GM18861 (cell line): Measurements from ENCODE around the gene RUNDC1.
"Not testable (repeated sequence)": the region's sequence is repeated elsewhere in the genome, so short reads cannot be mapped to it uniquely, and the experiment has no call there.

Experiments
- ATAC-seq: cut with Tn5 transposase; IDR thresholded peaks from one replicate; pipeline ENCODE4 v1.9.1; 2021; ENCODE audit not compliant: unreplicated experiment

RUNDC1 gene

DNA sequence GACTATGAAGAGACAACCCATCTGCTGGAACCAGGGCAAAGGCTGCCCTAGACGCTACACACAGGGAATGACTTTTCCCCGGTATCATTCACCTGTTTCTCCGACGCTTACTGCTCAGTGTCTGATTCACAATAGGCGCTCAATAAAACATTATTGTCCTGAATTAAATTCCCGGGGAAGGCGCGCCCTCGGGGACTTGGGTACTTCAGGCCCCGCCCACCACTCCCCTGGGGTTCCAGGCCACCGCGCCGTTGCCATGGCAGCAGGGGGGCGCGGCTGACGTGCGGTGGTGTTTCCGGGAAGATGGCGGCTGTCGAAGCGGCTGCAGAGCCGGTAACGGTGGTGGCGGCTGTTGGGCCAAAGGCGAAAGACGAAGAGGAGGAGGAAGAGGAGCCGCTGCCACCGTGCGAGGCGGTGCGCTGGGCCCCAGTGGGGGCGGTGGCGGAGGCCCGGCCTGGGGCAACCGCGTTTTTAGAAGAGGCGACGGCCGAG lies at the start of gene RUNDC1:
RUNDC1 (plus strand) TSS at position 292 of the 492 bp plus-strand sequence; CDS start at position 304, 12 bp downstream.
- ATAC-seq: peak; percentile 43

- no peak for ATAC-seq
Observed at GRCh38 chr17:42937712-42938596, 42.4 kb upstream of the RUNDC1 start.

DNA sequence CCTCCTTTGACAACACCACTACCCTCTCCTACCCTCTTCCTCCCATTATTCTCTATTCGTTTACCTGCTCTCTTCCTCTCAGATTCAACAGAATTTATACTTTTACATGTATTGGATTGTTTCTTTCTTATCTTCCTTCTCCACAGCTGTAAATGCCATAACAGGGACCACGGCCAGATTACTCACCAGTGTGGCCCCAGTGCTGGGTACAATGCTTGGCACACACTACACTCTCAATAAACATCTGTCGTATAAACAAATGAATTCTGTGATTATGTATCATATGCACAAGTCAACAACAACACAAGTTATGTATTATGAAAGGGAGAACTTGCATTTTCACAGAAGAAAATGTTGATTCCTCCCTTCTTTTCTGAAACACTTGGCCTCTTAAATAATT lies 36.2 kb upstream of the RUNDC1 start:
- no peak for ATAC-seq

DNA sequence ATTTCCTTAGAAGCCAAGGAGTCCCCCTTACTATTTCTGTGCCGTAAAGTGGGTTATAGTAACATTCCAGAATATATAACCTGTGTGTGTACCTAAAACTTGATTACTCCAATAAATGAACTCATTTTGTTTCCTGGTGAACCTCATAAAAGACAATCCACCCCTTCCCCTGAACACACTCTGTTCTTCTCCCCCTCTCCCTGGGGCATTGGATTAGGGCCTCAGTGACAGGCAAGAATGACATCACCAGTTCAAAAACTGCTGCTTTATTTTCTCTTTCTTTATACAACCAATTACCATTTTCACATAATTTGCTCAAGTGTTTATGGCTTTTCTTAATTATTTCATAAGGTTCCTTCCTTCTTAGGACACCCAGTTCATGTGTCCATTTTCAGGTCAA lies 33.6 kb upstream of the RUNDC1 start:
- no peak for ATAC-seq

- no peak for ATAC-seq
Observed at GRCh38 chr17:42950044-42950783, 30.2 kb upstream of the RUNDC1 start.

GRCh38 chr17:42953669-42954068 lies 26.7 kb upstream of the RUNDC1 start:
- no peak for ATAC-seq

DNA sequence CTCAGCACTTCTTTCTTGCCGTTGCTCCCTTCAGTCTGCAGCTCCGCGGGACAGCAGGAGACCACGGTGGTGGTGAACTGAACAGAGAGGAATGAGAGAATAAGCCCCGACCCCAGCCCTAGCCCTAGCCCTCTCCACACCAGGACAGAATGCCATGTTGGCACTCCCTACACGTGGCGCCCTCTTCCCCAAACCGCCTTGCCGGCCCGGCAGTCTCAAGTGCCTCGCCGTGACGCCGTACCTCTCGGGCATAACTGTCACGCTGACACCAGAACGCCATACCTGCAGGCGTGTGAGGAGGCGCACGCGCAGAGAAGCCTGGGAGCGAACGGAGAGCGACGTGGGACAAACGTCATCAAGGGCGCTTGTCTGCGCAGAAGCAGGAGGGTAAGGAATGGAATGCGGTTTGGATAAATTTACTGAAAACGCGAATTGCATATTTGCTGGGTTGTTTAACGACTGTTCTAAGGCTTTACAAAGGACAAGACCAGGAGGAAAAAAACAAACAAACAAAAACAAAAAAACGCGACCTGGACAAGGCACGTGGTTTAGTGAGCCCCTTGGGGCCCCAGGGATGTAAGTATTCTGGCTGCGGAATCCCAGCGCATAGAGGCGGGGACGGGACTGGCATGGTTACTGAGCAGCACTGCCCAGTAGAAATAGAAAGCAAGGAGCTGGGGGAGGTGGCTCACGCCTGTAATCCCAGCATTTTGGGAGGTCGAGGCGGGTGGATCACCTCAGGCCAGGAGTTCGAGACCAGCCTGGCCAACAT lies 16.0 kb upstream of the RUNDC1 start, which contains the start of gene AARSD1:
AARSD1 (minus strand) TSS at position 294 of the 772 bp plus-strand sequence; CDS start at position 280, 14 bp downstream.
- peak; percentile 77 for ATAC-seq

DNA sequence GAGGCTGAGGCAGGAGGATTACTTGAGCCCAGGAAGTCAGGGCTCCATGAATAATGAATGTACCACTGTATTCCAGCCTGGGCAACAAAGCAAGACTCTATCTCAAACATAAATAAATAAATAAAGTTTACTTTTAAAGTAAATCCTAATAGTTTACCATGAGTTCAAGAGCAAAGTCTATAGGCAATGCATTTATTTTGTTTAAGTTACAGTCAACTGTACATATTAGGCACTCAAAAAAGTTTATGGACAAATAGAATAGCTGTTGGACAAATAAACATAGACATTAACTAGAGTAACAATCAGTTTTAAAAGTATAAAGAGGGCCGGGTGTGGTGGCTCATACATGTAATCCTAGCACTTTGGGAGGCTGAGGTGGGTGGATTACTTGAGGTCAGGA lies 12.4 kb upstream of the RUNDC1 start:
- ATAC-seq: no peak

GRCh38 chr17:42969001-42969581 lies 11.3 kb upstream of the RUNDC1 start:
- no peak for ATAC-seq

- ATAC-seq: no peak
Observed at GRCh38 chr17:42971589-42971988, 8.8 kb upstream of the RUNDC1 start.

DNA sequence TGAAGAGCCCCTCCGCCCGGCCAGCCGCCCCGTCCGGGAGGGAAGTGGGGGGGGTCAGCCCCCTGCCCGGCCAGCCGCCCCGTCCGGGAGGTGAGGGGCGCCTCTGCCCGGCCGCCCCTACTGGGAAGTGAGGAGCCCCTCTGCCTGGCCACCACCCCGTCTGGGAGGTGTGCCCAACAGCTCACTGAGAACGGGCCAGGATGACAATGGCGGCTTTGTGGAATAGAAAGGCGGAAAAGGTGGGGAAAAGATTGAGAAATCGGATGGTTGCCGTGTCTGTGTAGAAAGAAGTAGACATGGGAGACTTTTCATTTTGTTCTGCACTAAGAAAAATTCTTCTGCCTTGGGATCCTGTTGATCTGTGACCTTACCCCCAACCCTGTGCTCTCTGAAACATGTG lies 7.0 kb upstream of the RUNDC1 start:
- not testable (repeated sequence) for ATAC-seq

DNA sequence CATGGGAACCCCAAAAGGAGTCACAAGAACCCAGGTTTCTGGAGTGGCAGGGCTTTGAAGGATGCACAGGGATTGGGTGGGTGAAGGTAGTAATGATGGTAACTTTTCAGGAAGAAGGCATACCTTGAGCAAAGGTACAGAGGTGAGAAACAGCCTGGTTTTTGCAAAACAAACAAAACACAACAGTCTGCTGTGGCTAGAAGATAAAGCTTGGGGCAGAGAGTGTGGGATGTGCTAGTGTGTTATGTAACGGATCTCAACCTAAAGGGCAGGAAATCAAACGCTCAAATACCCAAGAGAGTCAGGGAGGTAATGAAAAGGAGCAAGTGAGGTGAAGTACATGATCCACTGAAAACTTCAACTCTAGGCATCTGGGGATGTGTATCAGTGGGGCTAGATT lies 5.1 kb upstream of the RUNDC1 start:
- ATAC-seq: no peak

DNA sequence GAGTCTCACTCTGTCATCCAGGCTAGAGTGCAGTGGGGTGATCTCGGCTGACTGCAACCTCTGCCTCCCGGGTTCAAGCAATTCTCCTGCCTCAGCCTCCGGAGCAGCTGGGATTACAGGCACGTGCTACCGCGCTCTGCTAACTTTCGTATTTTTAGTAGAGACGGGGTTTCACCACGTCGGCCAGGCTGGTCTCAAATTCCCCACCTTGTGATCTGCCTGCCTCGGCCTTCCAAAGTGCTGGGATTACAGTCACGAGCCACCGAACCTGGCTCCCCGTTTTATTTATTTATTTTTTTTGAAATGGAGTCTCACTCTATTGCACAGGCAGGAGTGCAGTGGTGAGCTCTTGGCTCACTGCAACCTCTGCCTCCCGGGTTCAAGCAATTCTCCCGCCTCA lies 4.7 kb upstream of the RUNDC1 start:
- ATAC-seq: not testable (repeated sequence)

- no peak for ATAC-seq
Observed at GRCh38 chr17:42979511-42980273, 673 bp upstream of the RUNDC1 start, which contains the start of gene PTGES3L. PTGES3L (minus strand) TSS chr17:42980080; CDS start chr17:42980053, 27 bp downstream.

DNA sequence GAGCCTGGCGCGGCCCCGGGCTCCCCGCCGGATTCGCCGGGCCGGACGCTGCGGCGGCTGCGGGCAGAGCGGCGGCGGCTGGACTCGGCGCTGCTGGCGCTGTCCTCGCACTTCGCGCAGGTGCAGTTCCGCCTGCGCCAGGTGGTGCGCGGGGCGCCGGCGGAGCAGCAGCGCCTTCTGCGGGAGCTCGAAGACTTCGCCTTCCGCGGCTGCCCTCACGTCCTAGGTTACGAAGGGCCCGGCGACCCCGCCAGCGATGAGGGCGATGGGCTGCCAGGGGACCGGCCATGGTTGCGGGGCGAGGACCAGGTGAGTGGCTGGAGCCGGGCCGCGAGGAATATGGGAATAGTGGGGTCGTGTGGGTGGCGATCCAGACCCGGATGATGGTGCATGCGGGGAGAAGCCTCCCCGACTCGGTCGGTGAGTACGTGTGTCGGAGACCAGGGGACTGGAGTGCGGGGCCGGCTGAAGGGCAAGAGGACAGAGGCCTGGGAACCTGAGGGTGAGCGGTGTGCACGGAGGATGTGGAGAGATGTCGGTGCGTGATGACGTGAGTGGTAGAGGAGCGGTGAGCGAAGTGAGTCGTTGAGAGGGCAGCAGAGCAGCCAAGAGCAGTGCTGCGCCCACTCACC lies 517 bp downstream of the RUNDC1 start:
- ATAC-seq: peak; percentile 34

GRCh38 chr17:42982266-42982665 lies 1.9 kb downstream of the RUNDC1 start:
- ATAC-seq: no peak

GRCh38 chr17:42985225-42985624 lies 4.9 kb downstream of the RUNDC1 start:
- ATAC-seq: no peak

GRCh38 chr17:42989141-42989540 lies 8.8 kb downstream of the RUNDC1 start:
- no peak for ATAC-seq
